Lung microvascular endothelial cell (primary cell): ENCODE results near the gene PRKN. TPM values are rescaled to one million over a fixed set of nuclear protein-coding genes. Genes with fewer than 3 reads are reported as not detected.
A peak's percentile ranks its signal among the peaks of the same experiment; 100 is the strongest.

ENCODE experiments used
- DNase-seq, 2 donors: peaks; one replicate each; pipeline versions ENCODE4 v3.0.0 to v3.0.0-alpha.2; 2010; ENCODE audit warnings: low read depth in 2 of 2
- total RNA-seq: library from RNA; depleted of rRNA; stranded (reverse); fragments of >200 nt; gene quantifications from 2 replicates; pipeline ENCODE4 v1.2.1, GENCODE V29; 2014

Gene PRKN
- total RNA-seq, 1 donor from 2014 or later: 0.40 TPM

- no peak for DNase-seq
These were observed 1325.8 kb downstream of the PRKN start for GRCh38 chr6:161401587-161402309.

DNA sequence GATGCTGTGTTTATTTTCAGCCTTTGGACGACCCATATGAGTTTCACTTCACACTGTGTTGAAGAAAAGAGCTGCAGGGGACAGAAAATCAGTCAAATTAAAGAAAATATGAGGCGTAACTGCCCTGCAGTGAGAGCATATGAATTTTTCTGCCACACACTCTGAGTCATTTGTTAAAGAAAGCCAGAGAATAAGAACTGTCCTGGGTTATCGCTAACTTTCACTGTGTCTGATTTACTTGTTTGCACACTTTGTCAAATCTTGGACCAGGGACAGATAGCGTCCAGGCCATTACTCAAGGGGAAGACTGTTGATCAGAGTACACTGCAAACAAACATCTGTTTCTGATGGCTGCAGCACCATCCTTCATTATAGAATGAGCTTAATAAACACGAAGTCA lies 1326.9 kb downstream of the PRKN start:
- no peak for DNase-seq

DNA sequence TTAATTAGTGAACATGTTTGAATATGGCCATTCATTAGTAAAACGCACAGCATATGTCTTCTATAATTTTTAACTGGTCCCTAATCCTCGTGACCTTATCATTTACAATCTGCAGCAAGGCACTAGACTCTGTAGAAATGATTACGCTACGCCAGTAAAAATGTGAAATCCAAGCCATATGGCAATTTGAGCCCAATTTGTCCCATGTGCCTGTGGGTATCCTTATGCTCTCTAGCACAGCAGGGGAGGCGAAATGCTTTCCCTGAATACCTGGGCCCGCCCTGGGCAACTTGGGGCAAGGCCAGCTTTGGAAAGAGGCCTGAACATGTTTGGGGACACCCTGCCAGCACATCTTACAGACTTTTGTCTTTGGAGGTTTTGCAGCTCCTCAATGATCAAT lies 1331.0 kb downstream of the PRKN start:
- DNase-seq: no peak

- no peak for DNase-seq
These were observed 1331.8 kb downstream of the PRKN start for GRCh38 chr6:161395716-161396231.

GRCh38 chr6:161394437-161394836 lies 1333.1 kb downstream of the PRKN start:
- no peak for DNase-seq

DNA sequence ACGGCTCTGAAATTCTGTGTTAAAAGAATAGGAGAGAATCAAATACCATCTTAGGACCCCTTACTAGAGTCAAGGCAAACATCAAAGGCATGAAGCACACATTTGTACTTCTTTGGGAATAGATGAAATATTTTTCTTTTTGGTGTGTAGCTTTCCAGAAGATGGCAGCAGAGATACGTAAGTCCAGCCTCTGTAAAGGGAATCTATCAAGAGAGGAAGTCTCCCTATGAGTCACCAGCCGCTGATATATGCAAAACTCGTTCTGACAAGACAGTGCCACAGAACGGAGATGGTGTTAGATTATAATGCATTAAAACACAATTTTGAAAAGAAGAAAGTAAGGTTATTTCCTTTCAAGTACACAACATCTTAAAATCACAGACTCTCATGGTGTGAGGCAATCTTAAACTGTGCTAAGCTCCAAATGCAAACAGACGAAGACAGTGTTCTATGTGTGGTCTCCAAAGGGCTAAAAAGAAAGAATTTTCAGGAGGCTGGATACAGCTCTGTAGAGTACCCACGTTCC lies 1333.7 kb downstream of the PRKN start:
- peak; percentile 86 to 87 for DNase-seq

DNA sequence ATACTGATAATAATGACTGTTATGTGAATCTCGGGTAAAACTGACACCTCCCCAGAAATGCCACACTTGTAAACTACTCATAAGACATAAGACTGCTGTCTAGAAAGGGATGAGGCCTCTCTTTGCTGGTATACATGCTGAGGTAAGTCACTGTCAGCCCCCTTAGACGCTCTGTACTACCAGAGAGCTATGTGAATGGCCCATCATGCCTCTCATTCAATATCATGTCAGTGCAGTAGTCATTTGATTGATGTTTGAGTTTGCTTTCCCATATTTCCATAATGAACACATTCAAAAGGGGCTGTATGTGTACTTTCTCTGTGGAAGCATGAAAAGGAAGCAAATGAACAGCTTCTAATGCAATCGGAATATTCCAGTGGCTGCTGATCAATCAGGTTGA lies 1334.3 kb downstream of the PRKN start:
- no peak for DNase-seq

- no peak for DNase-seq
These were observed 1337.8 kb downstream of the PRKN start for GRCh38 chr6:161389756-161390155.

DNA sequence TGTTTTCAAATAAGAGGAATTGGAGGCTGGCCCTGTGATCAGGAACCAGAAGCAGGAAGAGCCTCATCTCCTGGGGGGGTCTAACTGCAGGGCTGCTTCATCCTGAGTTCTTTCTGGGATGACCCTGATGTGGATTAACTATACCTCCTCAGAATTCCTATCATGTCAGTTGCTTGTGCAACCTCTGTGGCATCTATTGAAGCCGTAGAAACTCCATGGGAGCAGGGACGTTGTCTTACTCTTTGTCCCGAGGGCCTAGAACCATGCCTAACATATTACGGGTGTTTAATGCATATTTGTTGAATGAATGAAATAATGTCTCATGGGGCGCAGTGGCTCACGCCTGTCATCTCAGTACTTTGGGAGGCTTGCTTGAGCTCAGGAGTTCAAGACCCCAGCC lies 1343.6 kb downstream of the PRKN start:
- no peak for DNase-seq

- DNase-seq: no peak
These were observed 1347.6 kb downstream of the PRKN start for GRCh38 chr6:161379834-161380582.

DNA sequence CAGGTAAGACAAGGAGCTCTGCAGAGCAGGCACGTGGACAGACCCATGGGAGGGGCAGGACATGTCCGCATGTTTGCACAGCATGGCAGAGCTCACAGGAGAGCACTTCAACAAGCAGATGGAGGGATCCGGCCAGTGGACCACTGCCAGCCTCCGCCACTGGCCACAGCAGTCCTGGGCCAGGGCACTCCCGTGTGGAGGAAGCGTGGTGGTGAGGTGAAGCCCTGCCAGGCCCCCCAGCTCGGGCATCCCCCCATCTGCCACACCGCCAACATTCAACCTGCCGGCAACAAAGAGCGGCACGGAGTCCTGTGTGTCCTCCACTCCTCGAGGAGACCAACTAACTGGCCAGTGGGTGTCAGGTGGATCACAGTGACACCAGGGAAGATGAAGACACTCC lies 1349.5 kb downstream of the PRKN start:
- no peak for DNase-seq

- DNase-seq: no peak
These were observed 1350.5 kb downstream of the PRKN start for GRCh38 chr6:161377116-161377515.

- no peak for DNase-seq
These were observed 1351.2 kb downstream of the PRKN start for GRCh38 chr6:161376367-161376766.

DNA sequence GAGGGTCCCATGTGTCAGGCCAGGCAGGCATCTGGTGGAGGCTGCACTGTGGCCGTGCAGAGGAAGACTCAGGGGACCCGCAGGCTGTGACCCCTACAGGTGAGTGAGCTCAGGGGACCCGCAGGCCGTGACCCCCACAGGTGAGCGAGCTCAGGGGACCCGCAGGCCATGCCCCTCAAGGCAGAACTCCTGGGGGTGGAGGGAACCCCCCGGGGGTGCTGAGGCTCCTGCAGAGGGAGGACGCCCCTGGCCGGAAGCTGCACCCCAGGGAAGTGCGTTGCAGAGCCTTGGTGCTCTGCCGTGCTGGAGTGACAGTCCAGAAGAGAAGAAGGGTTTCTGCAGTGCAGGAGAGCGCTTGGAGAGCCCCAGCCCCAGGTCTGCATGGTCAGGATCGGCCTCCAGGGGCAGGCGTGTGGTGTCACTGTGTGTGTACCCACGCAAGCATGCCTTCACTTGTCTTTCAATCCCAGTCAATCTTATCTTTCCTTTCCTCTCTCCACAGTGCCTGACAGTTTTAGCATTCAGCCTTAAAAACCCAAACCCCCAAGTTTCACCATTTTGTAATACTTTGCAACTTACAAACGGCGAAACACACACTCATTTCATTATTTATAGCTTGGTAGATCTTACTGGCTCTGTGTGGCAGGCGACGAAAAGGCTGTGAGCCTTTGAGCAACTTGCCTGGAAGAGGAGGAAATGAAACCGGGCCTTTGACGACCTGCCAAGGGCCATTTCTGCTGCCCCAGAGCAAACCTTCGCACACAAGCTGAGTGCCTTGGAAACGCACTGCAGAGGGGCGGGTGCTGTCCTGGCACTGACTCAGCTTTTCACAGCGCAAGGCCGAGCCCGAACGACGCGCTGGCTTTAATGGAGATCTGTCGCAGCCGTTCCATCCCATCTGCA lies 1352.3 kb downstream of the PRKN start:
- DNase-seq: peak in 1 of 2 donors; percentile 55

DNA sequence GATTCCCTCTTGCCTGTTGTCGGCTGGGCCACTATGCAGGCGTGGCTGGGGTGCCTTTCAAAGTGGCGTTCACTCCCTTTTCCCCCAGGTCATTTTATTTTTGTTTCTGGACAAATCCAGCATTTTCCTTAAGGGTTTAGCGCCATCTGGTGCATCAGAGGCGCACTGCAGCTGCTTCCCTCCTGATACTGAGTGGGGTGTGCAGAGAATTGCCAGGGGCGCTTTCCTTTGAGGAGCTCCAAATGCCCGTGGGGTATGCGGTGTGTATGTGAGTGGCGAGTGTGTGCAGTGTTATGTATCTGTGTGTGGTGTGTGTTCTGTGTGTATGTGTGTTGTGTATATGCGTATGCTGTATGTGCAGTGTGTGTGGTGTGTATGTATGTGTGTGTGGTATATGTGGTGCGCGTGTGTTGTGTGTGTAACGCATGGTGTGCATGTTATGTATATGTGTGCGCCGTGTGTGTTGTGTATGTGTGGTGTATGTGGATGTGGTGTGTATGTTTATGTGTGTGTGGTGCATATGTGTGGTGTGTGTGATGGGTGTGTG lies 1353.6 kb downstream of the PRKN start:
- peak; percentile 60 to 69 for DNase-seq

DNA sequence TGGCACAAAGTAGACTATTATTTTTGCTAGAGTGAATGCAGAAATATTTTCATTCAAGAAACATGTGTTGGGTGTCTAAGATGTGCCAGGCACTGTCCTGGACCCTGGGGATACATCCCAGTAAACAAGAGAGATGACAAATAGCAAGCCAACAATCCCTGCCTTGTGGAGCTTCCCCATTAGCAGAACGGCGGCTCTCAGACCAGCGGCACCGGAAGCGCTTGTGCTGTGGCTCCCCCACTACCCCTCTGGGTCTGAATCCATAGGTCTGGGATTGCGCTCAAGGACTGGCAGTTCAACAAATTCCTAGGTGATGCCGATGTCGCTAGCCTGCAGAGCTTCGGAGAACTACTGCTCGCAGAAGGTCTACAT lies 1355.2 kb downstream of the PRKN start:
- no peak for DNase-seq

DNA sequence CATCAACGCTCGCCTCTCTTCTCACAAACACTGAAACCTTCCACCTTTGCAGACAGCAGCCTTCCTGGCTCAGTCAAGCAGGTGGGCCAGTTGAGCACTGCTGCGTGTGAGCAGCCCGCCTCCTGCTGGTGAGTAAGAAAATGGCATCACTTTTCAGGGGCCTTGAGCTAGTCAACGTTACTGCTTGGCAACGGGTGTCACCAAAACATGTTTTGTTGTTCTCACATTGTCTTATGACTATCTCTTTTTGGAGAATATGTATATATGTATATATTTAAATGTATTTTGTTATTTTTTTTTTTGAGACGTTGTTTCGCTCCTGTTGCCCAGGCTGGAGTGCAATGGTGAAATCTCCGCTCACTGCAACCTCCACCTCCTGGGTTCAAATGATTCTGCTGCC lies 1356.7 kb downstream of the PRKN start:
- DNase-seq: peak; percentile 78 to 88

GRCh38 chr6:161369339-161369738 lies 1358.2 kb downstream of the PRKN start:
- peak in 1 of 2 donors; percentile 10 for DNase-seq

GRCh38 chr6:161368514-161368913 lies 1359.1 kb downstream of the PRKN start:
- no peak for DNase-seq

DNA sequence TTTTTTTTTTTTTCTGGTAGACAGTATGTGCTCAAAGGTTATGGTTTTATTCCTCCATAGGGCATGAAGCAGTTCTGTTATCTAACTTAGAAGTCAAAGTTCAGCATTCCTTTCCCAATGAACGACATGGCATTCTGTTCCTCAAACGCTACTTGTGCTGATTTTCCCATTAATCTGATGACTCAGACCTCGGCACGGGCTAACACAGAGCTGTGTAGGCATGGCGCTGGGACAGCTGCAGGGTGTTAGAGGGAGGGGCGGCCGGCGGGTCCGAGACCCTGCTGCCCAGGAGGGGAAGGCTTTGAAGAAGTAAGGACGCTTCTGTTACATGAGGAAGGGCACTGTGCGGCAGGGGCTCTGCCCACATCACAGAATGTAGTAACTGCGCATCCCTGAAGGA lies 1360.1 kb downstream of the PRKN start:
- no peak for DNase-seq

- no peak for DNase-seq
These were observed 1361.2 kb downstream of the PRKN start for GRCh38 chr6:161366301-161366923.
